Left ventricle myocardium superior (tissue), 1 donor: ENCODE measurements around the gene FIBCD1. TPM values are rescaled to one million over a fixed set of nuclear protein-coding genes. Genes with fewer than 3 reads are reported as not detected.
A peak's percentile ranks its signal among the peaks of the same experiment; 100 is the strongest.

Experiments
- ATAC-seq: fragments of 200-7000 bp; cut with Tn5 transposase; one replicate; pipeline ENCODE4 v1.9.1; 2020; ENCODE audit warnings: mild to moderate bottlenecking, moderate library complexity
- DNase-seq: peaks from one replicate; pipeline ENCODE4 v3.0.0-alpha.2; 2020
- intact Hi-C: fragments of 100-400 bp; cut with micrococcal nuclease; formaldehyde crosslinking; loops from one replicate; pipeline ENCODE4 v1.11.0; 2022
- long read RNA-seq: library from polyadenylated mRNA; unstranded; transcript quantifications from one replicate; pipeline ENCODE4 v2.0.0, GENCODE V29; 2021
- total RNA-seq: library from RNA; stranded (reverse); fragmentation: NEBNext Ultra II Directional; extraction: Animal tissue kit (Norgen Biotek cat#: 25700); gene quantifications from one replicate; pipeline ENCODE4 v1.2.1, GENCODE V29; 2021
- donor health status: DM: no; HTN: yes; CAD: no; lungs with severe emphysema.

Gene FIBCD1, protein sequence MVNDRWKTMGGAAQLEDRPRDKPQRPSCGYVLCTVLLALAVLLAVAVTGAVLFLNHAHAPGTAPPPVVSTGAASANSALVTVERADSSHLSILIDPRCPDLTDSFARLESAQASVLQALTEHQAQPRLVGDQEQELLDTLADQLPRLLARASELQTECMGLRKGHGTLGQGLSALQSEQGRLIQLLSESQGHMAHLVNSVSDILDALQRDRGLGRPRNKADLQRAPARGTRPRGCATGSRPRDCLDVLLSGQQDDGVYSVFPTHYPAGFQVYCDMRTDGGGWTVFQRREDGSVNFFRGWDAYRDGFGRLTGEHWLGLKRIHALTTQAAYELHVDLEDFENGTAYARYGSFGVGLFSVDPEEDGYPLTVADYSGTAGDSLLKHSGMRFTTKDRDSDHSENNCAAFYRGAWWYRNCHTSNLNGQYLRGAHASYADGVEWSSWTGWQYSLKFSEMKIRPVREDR
- total RNA-seq, result 0.40 TPM
- long read RNA-seq, partial matches to known transcripts, result 0 of 2 reads
- long read RNA-seq, other reads (novel, unspliced or antisense), result 0 of 2 reads

DNA sequence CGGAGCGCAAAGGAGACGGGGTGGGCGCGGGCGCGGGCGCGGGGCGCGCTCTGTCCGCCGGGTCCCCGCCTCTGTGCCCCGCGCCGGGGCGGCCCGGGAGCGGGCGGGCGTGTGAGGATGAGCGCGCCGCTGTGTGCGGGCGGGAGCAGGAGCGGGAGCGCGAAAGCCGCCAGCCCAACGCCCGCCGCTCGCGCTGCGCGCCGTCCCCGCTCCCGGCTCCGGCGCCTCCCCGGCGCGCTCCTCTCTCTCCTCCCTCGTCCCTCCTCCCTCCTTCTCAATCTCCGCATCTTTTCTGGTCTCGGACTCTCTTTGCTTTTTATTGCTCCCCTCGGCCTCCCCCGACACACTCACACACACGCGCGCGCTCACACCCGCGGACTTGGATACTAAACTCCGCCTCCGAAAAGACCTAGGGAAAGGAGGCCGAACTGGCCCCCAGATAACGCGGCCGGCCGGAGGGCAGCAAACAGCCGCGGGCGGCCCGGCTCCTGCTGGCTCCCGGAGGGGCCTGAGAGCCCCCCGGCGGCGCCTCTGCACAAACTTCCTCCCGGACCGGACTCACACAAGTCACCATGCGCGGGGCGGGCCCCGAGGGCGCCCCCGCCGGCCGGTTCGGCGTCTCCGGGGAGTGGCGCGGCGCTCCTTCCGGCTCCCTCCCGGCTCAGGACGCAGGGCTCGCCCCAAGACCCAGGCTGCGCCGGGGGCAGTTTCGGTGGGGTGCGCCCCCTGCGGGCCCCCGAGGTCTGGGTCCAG, at the start of gene FIBCD1:
TSS of gene FIBCD1 (minus strand) at position 596 of the 753 bp plus-strand sequence. CDS start 640 bp downstream, outside the sequence.
- DNase-seq, result no peak
- peak; percentile 36 for ATAC-seq
- intact Hi-C loops, result loop anchor here (5.0 to 10.0 kb wide), 2 partner anchors 74 to 237 kb away; no protein-coding TSS in a partner anchor

DNA sequence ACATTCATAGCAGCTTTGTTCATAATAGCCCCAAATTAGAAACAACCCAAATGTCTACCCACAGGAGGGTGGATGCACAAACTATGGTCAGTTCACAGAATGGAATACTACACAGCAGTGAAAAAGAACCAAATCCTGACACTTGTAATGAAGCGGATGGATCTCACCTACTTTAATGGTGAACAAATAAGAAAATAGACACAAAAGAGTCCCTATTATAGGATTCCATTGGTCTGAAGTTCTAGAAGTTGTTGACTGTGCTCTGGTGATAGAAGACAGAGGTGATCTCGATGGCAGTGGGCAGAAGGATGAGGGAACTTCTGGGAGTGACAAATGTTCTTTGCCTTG, 49.3 kb upstream of the FIBCD1 start:
- DNase-seq (no peak), ATAC-seq (no peak)
- intact Hi-C loops, result no loop called here

DNA sequence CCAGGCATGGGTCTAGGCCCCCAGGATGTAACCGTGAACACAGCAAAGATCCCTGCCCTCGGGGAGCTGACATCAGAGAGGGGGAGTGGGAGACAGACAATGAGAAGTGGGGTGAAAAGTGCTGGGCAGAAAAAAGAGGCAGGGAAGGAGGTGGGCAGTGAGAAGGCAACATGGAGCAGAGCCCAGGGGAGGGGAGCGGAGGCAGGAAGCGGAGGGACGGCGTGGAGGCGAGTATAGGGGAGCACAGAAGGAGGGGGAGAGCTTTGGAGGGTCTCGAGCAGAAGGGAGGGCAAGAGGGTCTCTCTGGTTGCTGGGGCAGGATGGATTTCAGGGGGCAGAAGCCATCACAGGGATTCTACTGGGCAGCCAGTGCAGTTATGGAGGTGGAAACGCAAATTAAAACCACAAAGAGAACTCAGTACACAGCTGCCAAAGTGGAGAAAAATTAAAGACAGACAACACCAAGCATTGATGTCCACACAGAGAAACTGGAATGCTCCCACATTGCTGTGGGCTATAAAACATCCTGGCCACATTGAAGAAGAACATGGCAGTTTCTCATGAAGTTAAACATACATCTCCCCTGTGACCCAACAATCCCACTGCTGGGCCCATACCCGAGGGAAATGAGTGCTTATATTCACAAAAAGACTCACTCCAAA, 48.8 kb upstream of the FIBCD1 start:
- DNase-seq (no peak), ATAC-seq (no peak)
- intact Hi-C loops, result no loop called here

DNA sequence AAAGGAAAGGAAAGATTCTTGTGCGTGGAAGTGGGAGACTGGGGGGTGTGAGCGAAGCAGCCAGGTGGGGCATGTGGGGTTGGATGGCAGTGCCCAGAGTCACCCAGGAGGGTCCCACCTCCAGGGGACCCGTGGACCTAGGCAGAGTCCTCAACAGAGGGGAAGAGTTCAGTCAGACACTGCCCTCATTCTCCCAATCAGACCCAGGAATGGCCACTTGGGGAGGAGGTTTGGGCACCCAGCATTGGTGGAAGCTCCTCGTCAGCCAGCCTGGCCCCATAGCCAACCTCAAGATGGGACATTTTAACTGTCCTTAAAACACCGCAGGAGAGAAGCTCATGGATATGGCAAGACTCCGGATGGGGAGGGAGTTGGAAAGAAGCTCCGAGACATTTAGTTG, 48.0 kb upstream of the FIBCD1 start:
- intact Hi-C loops, result no loop called here

DNA sequence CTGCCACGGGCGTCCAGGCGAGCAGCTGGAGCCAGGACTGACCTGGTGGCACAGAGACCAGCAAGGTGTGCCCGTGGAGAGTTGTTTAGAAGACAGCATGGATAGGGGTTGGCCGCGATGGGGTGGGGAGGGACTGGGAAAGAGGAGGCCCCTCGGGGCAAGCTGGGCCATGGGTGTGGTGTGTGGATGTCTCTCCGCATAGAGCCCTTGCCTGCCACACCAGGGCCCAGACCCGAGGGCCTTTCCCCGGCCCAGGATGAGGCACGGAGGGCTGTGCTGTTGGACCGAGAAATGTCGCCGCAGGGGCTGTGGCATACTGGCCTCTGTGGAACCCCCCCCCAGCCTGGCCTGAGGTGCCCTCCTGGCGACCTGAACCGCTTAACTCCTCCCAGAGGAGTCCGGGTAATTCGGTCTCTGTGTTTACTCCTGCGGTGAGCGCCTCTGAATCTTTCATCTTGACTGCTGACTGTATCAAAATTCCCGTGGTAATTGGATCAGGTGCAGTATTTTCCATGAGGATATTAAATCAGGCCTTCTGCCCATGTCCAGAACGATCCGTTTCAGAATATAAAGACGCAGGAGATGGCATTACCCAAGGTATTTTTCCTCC, 47.4 kb upstream of the FIBCD1 start:
- DNase-seq, result no peak
- no peak for ATAC-seq
- intact Hi-C loops, result no loop called here

More for the DNA sequence above, 48.0 kb upstream of the FIBCD1 start:
- no peak for DNase-seq
- ATAC-seq, result no peak

DNA sequence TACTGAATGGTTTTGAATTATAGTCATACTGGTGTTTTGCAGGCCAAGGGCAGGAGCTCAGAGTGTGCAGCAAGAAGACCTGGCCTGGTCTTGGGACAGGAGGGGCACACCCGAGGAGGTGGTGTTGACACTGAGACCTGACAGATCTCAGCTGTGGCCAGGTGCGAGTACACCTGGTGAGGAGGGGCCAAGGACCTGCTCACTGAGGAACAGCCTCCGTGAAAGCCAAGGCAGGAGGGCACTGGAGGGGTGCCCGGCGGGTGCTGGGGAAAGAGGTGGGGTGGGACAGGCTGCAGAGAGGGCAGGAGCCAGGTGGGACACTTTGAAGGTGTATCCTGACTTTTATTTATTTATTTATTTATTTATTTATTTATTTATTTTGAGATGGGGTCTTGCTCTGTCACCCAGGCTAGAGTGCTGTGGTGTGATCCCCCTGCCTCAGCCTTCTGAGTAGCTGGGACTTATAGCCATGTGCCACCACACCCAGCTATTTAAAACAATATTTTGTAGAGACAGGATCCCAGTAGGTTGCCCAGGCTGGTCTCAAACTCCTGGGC, 46.6 kb upstream of the FIBCD1 start:
- ATAC-seq, result no peak
- intact Hi-C loops, result no loop called here
- DNase-seq, result no peak

DNA sequence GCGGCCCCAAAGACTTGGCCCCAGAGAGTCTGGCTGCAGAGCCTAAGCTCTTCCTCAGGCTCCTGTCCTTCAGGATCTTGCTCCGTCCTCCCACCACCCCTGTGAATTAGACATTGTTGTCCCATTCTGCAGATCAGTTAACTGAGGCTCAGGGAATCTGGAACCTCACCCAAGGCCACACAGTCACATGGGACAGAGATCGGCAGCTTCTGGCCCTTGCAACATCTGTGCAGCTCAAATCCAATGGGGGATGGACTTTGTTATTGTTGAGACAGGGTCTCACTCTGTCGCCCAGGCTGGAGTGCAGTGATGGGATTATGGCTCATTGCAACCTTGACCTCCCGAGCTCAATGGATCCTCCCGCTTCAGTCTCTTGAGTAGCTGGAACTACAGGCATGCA, 46.0 kb upstream of the FIBCD1 start:
- ATAC-seq, result no peak
- no peak for DNase-seq
- intact Hi-C loops, result no loop called here

DNA sequence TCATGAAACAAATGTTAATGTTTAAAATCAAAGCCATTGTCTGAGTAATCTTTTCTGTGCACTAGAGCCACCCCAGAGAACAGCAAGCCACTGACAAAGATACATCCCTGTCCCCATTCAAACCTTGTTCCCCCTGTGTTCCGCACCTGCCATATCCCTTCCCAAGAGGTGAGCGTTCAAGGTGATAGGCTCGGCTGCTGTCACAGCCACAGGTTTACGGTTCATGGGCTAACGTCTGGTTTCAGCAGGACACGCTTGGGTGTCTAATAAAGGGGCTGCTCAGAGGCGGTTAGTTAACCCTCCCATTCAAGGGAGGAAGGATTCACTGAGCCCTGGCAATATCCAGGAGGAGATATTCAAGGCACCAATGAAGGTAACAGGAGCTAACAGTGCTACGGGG, 45.5 kb upstream of the FIBCD1 start:
- no peak for ATAC-seq
- intact Hi-C loops, result no loop called here
- DNase-seq, result no peak

DNA sequence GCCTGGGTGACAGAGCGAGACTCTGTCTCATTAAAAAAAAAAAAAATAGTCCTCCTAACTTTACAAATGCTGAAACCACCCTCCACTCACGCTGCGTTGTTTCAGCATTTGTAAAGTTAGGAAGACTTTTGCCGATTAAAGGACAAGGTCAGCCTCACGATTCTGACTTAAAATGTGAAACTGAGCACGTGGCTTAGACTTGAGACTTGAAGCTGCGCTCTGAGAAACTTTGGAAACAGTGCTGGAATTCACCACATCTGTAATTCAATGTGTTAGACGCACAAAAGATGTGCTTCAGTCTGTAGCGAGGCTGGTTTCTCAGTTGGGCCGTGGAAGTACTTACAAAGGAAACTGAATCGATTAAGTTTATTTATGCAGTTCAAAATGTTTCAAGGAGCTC, 44.9 kb upstream of the FIBCD1 start:
- DNase-seq (no peak), ATAC-seq (no peak)
- intact Hi-C loops, result no loop called here

DNA sequence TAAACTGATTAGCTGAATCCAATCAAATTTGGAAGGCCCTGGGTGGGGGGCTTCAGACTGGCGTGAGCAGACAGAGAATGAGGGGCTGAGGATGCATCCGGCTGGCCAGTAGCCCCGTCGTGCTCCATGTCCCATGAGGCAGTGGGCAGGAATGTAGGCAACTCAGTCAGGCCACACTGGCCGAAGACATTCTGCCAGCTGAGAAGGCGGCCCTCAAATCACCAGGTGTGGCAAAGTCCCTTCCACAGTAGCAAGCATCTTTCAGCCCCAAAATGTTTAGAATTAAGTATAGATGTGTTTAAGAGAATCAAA, 44.3 kb upstream of the FIBCD1 start:
- no peak for DNase-seq
- no peak for ATAC-seq
- intact Hi-C loops, result no loop called here

DNA sequence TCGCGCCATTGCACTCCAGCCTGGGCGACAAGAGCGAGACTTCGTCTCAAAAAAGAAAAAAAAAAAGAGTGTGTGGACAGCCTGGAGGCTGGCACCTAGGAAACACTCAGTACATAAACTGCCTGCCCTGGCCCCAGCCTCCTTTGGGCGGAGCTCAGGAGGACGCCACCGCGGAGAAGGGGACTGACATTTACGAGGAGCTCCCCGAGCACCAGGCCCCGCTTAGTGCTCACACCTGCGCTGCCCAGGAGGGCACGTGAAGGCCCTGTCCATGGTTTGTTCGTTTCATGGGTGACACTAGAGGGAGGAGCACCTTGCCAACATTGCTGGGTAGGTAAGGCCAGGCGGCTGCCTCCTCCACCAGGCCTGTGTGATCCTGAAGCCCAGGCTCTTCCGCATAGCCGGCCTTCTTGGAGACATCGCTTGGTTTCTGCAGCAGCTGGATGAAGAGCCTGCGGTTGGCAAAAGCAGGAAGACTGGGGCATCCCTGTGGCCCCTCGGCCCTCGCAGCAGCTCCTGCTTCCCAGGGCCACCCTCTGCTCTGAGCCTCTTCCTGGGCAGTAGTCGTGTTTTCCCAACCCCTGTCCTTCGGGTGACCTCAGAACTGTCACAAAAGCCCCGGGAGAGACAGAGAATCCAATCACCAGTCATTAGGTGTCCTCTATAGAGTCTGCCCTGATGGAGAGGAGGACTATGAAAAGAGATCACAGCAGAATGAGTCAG, 43.8 kb upstream of the FIBCD1 start:
- ATAC-seq, result no peak
- intact Hi-C loops, result no loop called here
- DNase-seq, result no peak

DNA sequence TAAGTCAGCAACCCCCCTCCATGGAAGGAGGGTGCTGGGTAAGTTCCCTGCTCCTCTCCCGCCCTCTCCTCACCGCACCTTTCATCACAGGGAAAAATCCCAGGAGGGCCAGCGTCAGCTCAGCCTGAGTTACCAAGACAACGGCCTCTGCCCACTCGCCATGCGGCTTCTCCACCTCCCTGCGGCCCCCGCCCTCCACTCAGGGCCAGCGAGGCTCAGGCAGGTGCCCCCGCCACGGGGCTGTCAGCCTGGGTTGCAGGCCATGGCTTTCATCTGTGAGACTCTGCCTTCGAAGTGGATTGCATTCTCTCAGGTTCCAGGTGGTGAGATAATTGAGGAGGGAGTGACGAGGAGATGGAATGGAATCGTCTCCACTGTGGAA, 42.7 kb upstream of the FIBCD1 start:
- intact Hi-C loops, result no loop called here
- ATAC-seq (no peak), DNase-seq (no peak)

DNA sequence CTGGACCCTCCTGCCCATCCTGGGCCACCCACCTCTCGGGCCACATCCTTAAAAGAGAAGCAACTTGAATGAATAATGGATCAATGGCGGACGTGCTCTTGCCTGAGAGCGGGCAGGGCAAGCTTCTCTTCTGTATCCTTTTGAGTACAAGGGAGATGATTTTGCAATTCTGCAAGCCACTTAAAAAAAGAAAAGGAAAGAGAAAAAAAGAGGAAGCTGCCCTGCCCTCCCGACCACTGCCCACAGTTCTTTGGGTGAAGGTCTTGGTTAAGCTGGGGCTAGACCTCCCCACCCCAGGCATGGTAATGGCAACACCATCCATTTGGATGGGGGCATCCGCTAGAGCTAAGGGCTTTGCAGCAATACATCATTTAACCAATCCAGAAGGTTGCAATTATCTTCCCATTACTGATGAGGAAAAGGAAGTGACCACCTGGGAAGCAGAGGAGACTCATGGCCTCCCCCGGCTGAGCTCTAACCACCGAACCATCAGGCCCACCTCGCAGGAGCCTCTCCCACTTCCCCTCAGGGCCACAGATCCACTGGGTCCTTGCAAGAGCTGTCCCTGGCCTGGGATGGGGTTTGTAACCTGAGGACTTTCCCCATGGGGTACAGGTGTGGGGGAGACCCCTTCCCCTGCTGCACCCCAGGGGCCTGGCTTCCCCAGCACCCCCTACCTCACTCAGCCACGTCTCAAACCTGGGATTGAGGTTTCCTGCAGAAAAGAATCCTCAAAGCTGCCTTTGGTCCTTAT, 42.1 kb upstream of the FIBCD1 start:
- intact Hi-C loops, result no loop called here
- DNase-seq (no peak), ATAC-seq (no peak)

DNA sequence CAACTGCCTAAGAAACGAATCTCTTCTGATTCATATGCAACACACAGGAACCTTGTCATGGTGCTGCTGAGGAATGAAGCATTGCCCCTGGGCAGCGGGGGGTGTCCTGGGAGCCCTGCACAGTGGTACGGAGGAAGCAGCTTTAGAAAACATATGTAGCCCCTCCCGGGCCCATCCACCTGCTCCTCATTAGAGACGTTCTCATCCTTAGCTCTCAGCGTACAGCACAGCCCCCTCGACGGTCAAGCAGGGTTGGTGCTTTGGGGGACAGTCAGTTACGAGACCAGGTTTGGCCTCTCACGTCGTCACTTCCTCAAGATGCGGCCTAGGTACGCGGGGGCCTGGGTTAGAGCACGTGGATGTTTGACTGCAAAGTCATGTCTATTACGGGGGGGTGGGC, 41.5 kb upstream of the FIBCD1 start:
- DNase-seq, result no peak
- intact Hi-C loops, result no loop called here
- no peak for ATAC-seq

DNA sequence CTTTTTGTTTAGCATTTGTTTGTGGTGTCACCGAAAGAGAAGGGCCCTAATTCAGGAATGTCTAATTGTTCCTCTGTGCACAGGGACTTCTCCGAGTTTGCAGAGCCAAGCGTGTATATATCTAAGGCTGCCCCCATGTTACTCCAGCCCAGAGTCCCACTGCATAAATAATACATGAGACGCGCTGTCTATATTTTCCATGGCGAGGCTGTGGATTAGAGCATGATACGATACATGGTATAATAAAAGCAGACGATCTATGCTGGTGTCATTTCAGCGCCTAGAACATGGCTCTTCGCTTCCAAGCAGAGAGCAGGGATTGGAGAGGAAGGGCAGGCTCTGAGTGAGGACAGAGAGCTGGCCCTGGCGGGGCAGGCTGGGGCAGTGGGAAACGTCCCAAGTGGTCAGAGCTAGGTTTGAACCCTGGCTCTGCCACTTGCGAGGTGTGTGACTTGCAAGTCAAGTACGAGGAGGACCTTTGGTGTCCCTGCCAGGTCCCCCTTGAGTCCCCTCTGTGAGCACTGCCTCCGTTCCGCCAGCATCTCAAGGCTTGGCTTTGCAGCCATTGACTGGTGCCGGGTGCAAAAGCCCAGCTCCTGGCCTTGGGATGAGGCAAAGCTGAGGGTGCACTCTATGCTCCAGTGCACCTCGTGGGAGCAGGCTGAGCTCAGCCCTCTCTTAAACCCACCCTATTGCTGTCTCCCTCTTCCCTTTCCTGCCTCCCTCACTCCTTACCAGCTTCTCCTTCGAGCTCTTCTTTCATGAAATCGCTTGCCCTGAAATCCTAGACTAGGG, 40.7 kb upstream of the FIBCD1 start:
- intact Hi-C loops, result no loop called here
- no peak for ATAC-seq
- no peak for DNase-seq

DNA sequence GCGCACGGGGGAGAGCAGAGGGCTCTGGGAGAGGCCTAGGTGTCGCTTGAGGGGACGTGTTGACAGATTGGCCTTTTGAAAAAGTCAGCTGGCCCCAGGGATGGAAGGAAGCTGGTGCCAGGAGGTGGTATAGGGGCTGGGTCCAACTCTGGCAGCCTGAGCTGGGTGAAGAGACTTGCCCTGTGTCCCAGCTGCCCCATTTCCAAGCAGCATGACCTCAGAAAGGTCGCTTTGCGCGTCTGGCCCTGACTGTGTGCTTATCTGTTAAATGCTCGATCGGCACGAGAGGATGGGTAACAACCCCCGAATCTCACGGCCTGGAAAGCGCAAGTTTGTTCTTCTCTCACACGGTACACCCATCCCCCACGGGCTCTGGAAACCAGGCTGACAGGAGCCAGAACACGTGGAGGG, 38.8 kb upstream of the FIBCD1 start:
- intact Hi-C loops, result no loop called here
- DNase-seq (peak; percentile 67), ATAC-seq (peak; percentile 97)
